ENCODE data around the gene FAF1.

FAF1 gene

DNA sequence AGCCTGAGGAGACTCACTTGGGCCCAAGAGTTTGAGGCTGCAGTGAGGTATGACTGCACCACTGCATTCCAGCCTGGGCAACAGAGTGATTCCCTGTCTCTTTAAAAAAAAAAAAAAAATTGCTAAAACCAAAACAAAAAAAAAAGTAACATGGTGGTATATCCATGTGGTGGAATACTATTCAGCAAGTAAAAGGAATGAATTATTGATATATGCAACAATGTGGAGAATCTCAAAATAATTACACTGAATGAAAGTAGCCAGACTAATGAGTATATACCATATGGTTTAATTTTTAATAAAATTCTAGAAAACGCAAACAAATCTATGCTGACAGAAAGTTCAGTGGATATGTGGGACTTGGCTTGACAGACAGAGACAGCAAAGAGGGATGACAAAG is 456.6 kb downstream of the FAF1 start:
- DNase-seq (ENCODE audit: low read depth in 2 of 2, low spot score in 1 of 2) = no peak

DNA sequence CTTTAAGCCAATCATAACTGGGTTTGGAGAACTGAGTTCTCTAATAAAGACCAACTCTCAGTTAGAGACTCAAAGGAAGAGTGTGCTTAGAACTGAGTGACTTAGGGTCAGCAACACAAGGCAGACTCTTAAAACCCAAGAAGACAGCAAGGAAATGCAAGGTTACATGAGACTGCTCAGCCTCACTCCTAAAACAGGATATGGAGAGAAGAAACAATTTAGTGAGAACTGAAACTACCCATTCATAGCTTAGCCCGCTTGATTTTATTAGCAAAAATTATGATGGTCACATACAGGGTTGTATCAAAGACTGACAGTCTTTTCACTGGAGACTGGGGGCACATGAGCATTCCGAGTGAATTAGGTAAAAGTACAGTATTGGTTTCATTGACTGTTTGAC is 457.9 kb downstream of the FAF1 start:
- no peak for DNase-seq (ENCODE audit: low read depth in 2 of 2, low spot score in 1 of 2)

GRCh38 chr1:50497007-50497406 is 463.1 kb downstream of the FAF1 start:
- DNase-seq (ENCODE audit: low read depth in 2 of 2, low spot score in 1 of 2) = no peak

- DNase-seq (ENCODE audit: low read depth in 2 of 2, low spot score in 1 of 2) = no peak
Measured at GRCh38 chr1:50493710-50494109, 466.4 kb downstream of the FAF1 start.

- no peak for DNase-seq (ENCODE audit: low read depth in 2 of 2, low spot score in 1 of 2)
Measured at GRCh38 chr1:50492142-50492541, 467.9 kb downstream of the FAF1 start.

DNA sequence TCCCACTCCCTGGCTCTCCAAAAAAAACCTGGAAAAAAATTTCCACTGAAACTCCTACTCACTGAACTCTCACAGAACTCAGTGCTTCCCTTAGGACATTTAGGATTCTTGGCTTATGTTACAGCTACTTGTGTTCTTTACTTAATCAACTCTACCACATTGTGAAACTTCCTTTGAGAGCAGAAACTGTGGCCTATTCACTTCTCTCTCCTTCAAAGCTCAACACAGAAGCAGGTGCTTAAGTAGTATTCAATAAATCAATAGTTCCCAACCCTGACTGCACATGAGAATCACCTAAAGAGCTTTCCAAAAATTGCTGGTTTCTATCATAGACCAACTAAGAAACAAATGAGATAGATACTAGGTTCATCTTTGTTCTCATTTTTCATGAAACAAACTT is 468.9 kb downstream of the FAF1 start:
- DNase-seq (ENCODE audit: low read depth in 2 of 2, low spot score in 1 of 2) = no peak

- no peak for DNase-seq (ENCODE audit: low read depth in 2 of 2, low spot score in 1 of 2)
Measured at GRCh38 chr1:50490640-50491039, 469.4 kb downstream of the FAF1 start.

GRCh38 chr1:50488876-50489275 is 471.2 kb downstream of the FAF1 start:
- DNase-seq (ENCODE audit: low read depth in 2 of 2, low spot score in 1 of 2) = no peak

DNA sequence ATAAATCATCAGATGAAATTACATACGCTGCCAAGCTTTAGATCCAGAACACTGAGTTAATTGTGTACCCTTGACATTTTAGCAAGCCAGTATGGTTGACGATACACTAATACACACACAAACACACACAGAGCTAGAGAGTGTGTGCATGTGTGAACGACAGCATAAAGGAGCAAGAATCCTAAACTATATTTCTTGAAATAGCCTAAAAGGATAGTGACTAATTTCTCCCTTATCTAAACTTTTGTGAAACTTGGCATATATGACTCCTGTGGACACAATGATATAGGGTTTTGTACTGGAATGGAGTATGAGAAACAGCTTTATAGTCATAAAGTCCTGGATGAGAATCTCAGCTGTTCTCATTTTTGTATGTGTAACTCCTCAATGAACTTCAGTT is 471.7 kb downstream of the FAF1 start:
- DNase-seq (ENCODE audit: low read depth in 2 of 2, low spot score in 1 of 2) = no peak

DNA sequence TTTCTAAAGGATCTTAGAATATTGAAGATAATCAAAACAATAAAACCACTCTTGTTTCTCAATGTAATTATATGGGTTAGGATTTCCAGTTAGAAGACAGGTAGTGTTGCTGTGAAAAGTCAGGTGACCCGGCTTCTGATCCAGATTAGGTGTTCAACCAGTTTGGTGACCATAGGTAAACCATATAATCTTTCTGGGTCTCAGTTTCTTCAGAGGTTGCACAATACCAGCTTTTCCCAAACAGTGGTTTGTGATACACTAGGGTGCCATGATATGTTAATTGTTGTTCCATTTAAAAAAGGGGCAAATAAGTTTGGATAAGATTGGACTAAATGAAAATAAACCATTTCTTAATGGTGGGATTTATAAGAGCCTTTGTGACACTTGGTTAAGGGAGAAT is 472.3 kb downstream of the FAF1 start:
- DNase-seq (ENCODE audit: low read depth in 2 of 2, low spot score in 1 of 2) = no peak

GRCh38 chr1:50481142-50481736 is 478.8 kb downstream of the FAF1 start:
- no peak for DNase-seq (ENCODE audit: low read depth in 2 of 2, low spot score in 1 of 2)

DNA sequence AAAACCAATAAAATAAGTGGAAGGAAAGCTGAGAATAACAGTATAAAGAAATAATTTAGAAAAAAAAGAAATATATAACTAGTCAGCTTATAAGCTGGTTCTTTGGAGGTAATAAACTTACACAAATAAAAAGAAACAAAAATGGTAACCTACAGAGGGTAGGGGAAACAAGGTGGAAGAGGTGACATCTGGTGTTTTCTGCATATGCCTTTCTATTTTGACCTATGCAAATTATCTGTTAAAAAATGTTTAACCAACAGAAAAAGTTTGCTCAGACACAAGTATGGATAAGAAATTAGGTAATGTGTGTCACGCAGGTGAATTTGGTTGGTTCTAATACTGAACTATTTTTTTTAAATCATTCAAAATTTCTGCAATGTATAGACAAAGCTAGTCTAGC is 483.3 kb downstream of the FAF1 start:
- DNase-seq (ENCODE audit: low read depth in 2 of 2, low spot score in 1 of 2) = no peak

DNA sequence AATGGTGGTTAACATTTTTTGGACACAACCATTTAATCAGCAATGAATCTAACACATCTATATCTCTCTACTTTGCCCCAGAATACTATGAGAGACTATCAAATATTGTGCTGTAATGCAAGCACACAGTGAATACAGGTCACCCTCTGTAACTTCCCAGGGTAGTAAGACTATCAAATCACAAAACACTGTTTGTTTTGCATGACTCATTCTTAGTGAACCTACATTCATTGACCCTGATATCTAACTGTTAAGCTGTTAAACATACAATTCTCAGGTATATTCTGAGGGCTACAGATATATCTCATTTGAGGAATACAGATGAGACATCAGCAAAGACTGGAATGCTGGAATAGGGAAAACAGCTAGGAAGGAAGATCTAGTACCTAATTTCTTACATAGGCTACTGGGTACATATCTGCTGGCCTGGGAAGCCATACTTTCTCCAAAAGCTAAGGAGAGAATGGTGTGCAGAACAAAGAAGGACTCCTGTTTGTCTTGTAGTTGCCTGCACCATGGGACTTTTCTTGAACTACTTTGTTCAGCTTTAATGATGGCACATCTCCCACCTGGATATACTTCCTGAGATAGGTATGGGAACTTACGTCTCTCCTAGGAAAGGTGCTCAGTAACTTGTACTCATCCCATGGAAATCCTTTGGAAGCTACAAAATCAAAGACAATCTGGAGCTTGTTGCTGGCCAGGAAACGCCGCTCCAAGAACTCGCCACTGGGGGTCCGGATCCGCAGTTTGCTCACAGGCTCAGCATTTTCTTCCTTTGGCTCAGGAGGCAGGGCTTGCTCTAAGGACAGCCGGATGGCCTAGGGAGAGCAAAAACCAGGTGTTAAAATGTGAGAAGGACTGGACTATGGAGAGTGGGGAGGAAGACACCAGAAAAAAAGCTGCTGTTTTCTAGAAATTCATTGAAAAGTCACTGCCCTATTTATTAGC is 484.9 kb downstream of the FAF1 start:
- DNase-seq (ENCODE audit: low read depth in 2 of 2, low spot score in 1 of 2) = no peak

DNA sequence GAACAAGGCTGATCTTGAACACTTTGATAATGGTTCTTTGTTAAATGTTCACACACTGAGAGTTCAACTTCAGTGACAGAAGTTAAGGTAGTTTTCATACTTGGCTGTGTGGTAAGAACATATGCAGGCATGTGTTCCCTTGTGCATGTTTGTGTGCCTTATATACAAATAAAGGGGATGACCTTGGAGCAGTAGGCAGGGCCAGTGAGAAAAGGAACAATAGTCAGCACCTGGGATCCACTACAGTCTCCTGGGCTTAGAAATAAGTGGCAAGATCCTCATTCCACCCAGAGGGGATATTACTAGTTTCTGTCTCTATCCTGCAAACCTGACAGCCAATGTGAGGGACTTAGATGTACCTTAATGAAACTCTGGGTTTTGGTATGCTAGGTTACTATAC is 486.6 kb downstream of the FAF1 start:
- DNase-seq (ENCODE audit: low read depth in 2 of 2, low spot score in 1 of 2) = no peak

- DNase-seq (ENCODE audit: low read depth in 2 of 2, low spot score in 1 of 2) = no peak
Measured at GRCh38 chr1:50471967-50472366, 488.1 kb downstream of the FAF1 start.

DNA sequence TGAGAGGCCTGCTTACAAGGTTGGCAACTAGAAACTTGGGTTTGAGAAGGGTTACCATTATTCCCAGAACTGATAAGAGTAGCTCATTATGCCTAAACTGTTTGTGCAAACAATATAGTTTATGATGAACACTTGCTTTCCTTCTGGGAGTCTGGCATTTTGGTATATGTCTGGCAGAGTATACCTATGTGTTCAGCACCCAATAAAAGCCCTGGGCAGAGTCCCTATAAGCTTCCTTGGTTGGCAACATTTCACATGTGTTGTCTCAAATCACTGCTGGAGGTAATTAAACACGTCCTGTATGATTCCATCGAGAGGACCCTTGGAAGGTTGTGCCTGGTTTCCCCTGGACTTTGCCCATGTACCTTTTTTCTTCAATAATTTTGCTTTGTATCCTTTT is 497.1 kb downstream of the FAF1 start:
- no peak for DNase-seq (ENCODE audit: low read depth in 2 of 2, low spot score in 1 of 2)

DNA sequence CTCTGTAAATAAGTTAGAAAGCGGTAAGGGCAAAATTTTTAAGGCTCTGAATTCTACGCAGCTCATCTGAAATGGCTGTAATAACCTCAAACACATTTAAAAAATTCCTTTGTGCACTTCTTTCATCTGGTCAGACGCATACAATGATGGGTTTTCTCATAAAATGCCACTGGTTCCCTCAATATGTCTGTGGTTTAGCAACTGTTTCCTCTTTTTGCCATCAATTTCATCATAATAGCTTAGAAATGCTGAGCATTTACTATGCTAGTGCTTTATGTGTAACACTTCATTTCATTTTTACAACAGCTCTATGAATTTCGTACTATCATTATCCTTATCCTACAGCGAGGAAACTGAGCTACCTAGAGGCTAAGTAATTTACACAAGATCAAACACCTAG is 501.6 kb downstream of the FAF1 start:
- DNase-seq (ENCODE audit: low read depth in 2 of 2, low spot score in 1 of 2) = no peak

DNA sequence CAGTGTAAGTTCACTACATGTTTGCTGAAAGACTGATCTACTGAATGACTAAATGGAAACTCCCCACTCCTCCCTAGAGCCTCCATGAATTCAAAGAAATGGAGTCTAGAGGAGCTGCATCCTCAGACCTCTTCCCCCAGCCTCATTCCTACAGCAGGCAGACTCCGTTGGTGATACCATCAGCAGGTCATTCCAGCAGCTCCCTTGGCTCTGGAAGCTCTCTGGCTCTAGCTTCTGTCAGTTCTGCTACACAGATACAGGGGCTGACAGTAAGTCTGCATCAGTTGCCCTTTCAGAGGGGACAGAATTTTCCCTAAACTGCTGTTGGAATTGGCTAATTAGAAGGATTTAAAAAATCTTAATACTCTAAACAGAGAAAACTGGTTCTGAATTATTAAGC is 505.2 kb downstream of the FAF1 start:
- no peak for DNase-seq (ENCODE audit: low read depth in 2 of 2, low spot score in 1 of 2)

DNA sequence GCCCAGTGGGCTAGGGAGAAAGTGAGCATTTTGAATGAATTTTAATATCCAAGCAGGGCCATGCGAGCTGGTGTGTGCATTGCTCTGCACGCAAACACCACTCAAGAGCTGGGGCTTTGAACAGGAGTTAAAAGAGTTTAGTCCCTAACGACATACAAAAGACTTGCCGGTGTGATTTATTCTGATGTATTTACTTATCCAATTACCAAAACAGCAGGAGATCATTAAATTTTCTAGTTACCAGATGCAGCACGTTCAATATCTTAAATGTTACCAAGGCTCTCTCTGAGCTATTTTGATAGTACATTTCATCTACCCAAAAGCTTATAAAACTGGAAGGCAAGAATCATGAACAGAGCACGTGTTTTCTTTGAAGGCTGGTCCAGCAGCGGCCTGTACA is 506.8 kb downstream of the FAF1 start:
- DNase-seq (ENCODE audit: low read depth in 2 of 2, low spot score in 1 of 2) = no peak

- no peak for DNase-seq (ENCODE audit: low read depth in 2 of 2, low spot score in 1 of 2)
Measured at GRCh38 chr1:50452700-50453099, 507.4 kb downstream of the FAF1 start.

DNA sequence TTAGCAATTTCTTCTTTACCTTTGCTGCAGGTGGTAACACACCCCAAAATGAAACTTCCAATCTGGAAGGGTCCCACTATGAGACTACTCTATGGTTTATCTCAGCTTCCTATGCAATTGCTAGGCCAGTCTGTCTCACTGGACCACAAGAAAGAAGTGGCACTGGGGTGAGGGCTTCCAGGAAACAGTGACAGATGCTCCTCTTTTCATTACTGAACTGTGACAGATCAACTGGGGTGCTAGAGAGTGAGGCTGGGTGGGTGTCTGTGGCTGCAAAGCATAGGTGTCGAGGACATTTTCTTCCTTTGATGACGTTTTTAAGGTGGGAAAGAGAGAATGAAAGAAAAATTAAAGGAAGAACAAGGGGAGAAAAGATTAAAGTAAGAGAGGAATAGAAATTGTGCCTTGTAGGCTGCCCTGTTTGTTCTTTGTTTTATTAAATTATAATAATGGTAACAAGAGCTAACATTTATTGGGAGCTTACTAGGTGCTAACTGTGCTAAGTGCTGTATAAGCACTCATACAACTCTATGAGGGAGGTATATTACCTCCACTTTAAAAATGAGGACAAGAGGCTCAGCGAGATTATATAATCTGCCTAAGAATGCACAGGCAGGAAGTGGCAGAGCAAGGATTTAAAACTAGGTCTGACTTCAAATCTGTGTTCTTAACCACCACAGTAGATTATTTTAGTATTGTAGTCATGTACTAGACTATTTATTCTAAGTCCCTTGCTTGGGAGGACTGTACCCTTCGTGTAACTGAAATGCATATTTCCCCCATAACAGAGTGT is 509.0 kb downstream of the FAF1 start:
- DNase-seq (ENCODE audit: low read depth in 2 of 2, low spot score in 1 of 2) = no peak

DNA sequence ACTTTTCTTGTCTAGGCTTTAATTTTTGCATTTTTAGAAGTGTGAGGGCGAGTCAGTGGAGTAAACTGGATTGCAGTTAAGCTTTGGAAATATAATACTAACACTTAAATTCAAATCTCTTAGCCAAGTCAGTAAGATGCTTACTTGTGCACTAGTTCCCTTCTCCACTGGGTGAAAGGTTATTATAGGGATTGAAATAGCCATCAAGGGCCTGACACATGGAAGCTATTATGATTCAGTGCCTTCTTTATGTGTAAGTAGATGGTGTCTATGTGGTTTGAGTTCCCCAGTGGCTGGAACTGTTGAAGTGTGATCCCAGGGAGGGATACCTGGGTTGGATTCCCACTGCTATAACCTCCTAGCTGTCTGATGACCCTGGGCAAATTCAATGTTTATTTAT is 512.1 kb downstream of the FAF1 start:
- DNase-seq (ENCODE audit: low read depth in 2 of 2, low spot score in 1 of 2) = no peak
